ENCODE data around the gene STRADA.

Gene STRADA

DNA sequence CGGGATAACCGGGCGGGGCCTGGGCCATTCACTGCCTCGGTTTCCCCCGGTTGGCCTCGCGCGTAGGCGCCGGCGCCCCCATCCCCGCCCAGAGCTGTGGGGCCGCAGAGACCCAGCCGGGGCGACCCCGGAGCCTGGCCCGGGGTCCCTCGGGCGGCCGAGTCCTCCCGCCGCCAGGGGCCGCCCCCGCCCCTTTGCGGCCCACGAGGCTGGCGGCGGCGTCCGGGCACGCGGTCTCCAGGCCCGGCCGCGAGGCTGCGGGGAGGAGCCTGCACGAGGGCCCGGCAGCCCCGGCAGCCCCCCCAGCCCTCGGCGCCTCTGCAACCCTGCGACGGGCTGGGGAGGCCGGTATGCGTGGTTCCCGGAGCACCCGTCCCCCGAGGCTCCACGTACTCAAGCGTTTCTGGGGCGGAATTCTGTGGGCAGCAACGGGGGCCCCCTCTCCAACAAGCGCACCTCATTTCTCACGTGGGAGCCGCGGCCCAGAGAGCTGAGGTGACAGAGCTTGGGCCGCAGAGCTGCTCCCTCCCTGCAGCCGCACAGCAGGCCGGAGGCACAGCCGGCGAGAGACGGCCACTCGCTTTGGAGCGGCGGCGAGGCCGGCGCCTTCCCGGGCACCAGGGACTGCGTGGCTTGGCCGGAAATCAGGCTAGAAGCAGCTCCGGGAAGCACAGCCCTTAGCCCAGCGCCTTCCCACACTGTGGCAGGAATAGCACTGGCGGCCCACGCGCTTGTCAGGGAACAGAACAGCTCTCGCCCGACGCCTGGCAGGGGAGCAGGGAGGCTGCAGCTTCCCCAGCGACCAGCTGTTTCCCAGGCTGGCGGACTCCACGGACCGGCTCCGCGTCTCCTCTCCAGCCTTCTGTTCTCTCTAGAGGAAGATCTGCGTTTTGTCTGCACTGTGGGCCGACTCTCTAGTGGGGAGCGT lies 40.8 kb downstream of the STRADA start:
- DNase-seq = peak; percentile 43

DNA sequence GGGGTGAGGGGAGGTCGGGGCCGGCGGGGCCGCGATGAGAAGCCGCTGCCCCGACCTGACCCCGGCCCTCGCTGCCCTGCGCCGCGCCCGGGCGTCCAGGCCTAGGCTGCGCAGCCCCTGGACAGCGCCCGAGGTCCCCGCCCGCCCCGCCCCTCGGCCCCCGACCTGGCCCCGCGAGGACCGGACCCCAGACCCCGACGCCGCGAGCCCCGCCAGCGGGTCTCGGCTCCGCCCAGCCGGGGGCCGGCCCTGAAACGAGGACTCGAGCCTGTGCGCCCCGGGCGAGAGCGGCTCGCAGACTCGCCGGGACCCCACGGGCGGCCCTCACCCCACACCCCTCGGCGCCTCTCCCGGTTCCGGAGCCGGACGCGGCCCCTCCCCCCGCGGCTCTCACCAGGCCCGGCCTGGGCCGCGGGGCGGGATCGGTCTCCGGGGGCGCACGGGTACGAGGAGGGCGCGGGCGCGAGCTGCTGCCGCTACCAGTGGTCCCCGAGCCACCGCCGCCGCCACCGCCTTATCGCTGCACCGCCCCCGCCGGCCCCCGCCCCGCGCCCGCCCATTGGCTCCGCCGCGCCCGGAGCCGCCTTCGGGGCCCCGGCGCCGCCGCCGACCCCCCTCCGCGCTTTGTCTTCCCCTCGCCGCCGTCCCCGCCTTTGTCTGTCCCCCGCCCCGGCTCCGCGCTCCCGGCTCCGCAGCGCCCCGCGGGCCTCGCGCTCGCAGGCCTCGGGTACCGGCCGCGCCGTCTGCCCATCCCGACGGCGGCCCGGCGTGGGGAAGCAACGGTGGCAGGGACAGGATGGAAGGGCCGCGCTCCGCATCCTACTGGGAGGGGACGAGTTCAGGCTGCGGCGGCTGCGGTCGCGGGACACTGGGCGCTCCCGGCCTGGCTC lies 41.7 kb downstream of the STRADA start, which contains the start of gene LIMD2:
TSS of gene LIMD2 (minus strand) at position 488 of the 890 bp plus-strand sequence. CDS start 827 bp downstream, outside the sequence.
- DNase-seq = peak; percentile 30

DNA sequence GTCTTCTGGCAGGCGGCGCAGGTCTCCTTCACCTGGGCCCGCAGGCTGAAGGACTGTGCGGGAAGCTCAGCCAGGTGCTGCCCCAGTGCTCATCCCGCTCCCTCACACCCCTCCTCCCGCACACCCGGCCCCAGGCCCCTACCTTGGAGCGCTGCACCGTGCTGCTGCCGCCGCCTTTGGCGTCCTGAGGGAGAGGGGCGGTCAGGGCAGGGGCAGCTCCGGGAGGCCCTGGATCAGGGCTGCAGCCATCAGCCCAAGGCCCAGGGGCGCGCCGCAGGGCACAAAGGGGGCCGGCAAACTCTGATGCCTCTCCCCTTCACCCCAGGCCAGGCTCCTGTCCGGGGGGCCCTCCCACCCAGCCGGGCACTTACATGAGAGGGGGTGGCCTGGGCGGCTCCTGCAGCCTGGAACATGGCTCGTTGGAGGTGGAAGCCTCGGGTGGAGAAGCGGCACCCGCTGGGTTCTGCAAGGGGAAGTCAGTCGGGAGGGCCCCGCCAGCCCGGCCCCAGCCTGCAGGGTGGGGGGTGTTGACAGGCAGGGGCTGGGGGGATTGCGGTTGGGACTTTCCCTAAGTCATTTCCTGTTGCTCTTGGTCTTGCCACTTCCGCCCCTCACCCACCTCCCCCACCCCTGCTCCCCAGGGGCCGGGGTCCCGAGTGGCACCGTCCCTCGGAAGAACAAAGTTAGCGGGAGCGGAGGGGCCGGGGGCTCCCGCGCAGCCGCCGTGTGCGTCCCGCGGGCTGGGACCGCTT lies 42.5 kb downstream of the STRADA start:
- DNase-seq = no peak

DNA sequence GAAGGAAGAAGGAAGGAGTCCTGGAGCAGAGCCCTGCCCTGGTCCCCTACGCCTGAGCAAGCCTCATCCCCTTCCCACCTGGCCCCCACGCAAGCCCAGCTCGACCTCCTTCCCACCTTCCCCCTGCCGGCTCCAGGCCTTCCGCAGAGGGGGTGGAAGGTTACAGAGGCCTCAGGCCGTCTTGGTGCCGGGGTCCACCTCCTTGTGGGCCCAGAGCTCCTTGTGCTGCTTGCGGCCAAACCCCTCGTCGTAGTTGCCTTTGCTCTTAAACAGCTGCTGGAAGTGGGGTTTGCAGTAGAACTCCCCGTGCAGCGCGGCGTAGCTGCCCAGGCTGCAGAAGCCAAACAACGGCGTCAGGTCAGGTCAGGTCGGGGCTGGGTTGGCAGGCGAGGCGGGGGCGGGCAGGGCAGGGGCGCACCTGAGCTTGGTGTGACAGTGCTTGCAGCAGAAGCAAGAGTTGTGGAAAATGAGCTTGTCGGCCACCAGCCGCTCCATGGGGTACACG lies 43.2 kb downstream of the STRADA start:
- DNase-seq = no peak

- DNase-seq = peak; percentile 28
Measured at GRCh38 chr17:63697341-63698286, 44.0 kb downstream of the STRADA start.

- no peak for DNase-seq
Measured at GRCh38 chr17:63696381-63696961, 45.1 kb downstream of the STRADA start.

DNA sequence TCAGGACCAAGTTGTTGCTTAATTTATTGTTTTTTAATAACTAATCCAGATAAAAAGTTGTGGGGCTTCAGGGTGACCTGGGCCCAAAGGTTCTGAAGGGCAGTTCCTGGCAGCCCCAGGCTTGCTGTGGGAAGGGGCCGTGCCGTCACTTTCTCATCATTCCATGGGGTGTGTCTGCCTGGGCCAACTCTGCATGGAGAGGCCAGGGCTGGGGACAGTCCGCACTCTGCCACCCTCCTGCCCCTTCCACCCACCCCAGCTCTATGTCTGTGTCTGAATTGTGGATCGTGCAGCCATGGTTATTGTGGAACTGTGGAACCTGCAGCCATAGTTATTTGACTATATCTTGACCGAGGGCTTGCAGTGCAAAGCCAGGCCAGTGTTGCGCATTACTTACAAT lies 45.7 kb downstream of the STRADA start:
- DNase-seq = no peak

- no peak for DNase-seq
Measured at GRCh38 chr17:63694950-63695773, 46.4 kb downstream of the STRADA start.

GRCh38 chr17:63694229-63694949 lies 47.2 kb downstream of the STRADA start:
- peak; percentile 81 for DNase-seq

- no peak for DNase-seq
Measured at GRCh38 chr17:63693411-63694113, 48.0 kb downstream of the STRADA start.

DNA sequence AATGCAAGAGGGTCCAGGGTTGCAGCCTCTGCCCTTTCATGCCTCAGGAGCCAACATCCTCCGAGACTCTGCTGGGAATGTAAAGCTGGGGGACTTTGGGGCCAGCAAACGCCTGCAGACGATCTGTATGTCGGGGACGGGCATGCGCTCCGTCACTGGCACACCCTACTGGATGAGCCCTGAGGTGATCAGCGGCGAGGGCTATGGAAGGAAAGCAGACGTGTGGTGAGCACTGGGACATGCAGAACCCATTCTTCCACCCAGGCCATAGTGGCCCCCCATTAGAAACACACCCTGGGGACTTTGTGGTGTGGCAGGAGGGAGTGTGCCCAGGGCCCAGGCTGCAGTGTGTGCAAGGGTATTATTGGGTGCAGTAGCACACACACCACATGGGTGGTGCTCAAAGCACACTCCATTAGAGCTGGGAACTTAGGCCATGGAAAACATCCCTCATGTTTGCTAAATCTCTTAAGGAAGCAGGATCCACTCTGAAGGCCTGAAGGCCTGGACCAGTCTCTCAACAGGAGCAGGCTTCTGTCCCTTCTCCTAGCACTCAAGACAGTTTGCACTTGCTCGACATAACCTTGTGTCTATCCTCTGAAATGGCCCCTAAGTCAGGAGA lies 49.3 kb downstream of the STRADA start:
- no peak for DNase-seq

GRCh38 chr17:63689479-63689878 lies 52.1 kb downstream of the STRADA start:
- DNase-seq = no peak

DNA sequence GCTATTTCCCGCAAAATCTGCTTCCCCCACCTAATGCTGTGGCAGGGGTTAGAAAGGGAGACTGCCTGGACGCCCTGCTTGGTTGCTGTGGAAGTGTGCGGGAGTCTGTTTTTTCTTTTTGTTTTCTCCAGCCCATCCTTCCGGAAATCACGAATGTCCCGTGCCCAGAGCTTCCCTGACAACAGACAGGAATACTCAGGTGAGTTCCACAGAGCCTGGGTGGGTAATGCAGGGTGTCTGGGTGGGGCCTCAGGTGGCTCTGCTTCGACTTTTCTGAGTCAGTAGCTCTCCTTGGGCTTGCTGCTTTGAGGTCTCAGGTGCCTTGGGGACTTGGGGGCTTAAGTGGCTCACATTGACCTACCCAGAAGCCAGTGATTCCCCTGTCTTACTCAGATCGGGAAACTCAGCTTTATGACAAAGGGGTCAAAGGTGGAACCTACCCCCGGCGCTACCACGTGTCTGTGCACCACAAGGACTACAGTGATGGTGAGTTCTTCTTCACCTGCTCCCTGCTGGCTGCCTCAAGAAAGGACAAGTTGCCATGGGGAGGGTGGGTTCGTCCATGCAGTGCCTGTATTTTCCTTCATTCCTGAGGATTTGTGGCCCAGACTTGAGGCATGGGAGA lies 53.1 kb downstream of the STRADA start:
- no peak for DNase-seq

DNA sequence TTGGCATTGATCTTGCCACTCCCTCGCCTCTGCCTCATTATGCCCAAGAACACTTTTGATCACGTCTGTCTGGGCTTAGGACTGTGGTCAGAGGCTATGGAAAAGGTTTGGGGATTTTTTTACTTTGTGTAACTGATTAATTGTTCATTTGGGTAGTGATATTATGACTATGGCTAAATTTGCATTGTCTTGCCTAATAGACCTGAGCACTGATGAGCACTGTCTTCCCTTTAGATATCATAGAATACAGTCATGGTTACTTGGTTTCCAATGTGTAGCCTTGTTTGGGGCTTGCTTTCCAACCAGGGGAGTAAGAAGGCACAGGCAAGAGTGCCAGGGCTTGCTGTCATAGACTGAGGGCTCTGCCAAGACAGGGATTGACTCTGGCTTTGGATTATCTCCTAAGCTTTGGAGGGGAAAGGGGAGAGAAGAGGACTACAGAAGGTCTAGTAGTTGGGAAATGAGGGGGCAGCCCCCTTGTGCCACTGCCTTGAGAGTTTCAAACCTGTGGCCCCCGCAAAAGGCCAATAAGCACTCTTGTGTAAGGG lies 55.4 kb downstream of the STRADA start:
- DNase-seq = no peak

DNA sequence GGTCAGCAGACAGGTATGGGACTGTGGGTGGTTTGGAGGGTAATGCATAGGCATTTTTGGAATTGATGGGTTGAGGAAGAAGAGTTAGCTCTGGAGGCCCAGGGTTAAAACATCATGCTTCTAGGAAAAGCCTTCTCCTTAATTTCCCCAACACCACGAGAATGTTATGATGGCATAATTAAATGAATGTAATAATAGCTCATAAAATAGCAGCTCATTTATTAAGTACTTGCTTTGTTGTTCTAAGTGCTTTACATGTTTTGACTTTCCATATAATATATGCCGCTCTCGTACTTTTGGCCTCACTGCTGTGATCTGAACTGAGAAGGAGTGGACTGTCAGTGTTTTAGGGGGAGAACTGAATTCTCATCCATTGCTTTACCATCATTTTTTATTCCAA lies 56.0 kb downstream of the STRADA start:
- no peak for DNase-seq

- no peak for DNase-seq
Measured at GRCh38 chr17:63685041-63685440, 56.6 kb downstream of the STRADA start.

DNA sequence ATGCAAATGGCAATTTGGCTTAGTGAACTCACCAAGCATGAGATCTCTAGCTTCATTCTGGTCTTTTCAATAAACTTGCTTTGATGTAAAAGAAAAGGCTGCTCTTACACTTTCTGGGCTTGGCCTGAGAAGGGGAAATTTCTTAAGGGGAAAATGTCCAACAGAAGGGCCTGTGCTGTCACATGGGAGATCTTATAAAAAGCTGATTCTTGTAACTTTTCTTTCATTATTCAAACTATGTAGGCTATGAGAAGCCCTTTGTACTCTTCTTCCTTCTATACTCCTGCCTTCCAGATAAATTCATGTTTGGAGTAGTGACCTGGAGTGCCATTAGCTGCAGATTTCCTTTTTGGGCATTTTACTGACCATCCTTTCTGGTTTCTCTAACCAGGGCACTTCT lies 58.6 kb downstream of the STRADA start:
- DNase-seq = no peak

Data from NCI-H1694 treated with DMSO at 0.1 percent for 48 hours (cell line).